PFSK-1 (cell line): ENCODE data around the gene MEGF10.

Experiments used
- FOXP2 ChIP-seq: optimal IDR thresholded peaks from 2 replicates; pipeline ENCODE3; 2011; ENCODE audit warnings: borderline replicate concordance, control low read depth, inconsistent platforms; ENCODE audit not compliant: insufficient read depth; ENCODE audit errors: extremely low read length, extremely low read depth
- POLR2AphosphoS5 ChIP-seq: IDR thresholded peaks from 2 replicates; pipeline ENCODE4 v1.6.1; 2012; ENCODE audit warnings: low read depth, mild to moderate bottlenecking, control low read depth, low read length, moderate library complexity
- REST ChIP-seq, 2 experiments: IDR thresholded peaks; 2 replicates each; pipeline versions ENCODE4 v1.6.1 to v1.8.0; 2011 to 2012; ENCODE audit warnings: low read depth in 2 of 2, low read length in 2 of 2, control low read depth in 1 of 2, inconsistent platforms in 1 of 2, mild to moderate bottlenecking in 1 of 2, moderate library complexity in 1 of 2; ENCODE audit not compliant: insufficient read depth in 1 of 2
- SIN3A ChIP-seq: IDR thresholded peaks from 2 replicates; pipeline ENCODE4 v1.6.1; 2012; ENCODE audit warnings: mild to moderate bottlenecking, low read length, moderate library complexity, borderline replicate concordance; ENCODE audit not compliant: insufficient read depth
- TAF1 ChIP-seq: IDR thresholded peaks from 2 replicates; pipeline ENCODE4 v1.6.1; 2012; ENCODE audit warnings: low read length, control low read depth, borderline replicate concordance; ENCODE audit not compliant: insufficient read depth

MEGF10 gene

DNA sequence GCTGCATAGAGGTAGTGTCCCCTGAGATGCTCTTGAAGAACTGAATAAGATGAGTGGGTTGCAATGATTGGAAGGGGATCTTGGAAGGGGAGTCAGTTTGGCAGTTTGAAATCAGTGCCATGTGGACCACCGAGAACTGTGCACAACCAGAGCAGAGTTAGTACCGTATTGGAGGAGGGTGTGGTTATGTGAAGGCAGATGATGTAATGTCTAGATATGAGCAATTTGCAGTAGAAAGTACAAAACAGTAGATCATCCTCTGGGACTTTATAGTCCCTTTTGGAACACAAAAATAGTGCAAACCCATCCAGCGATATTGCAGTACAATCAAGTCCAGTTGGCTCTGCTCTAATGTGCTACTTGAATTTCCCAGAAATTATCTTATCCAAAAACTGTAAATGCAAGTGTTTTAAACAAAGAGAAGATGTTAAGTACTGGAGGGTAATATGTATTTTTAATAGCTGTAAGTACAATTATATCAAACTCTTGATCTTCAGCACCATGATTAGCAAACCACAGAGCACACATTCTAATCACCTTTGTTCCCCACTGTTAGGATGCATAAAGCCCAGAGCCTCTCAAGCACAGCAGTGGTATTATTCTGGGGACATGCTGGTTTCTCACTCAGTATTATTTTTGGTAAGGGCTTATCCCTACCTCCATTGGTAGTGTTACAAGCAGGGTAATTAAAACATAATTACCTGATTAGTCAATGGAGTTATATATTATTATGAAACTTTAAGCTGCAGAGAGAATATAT, 41.5 kb downstream of the MEGF10 start:
- TF ChIP-seq FOXP2: no peak
- TF ChIP-seq SIN3A: no peak
- TF ChIP-seq TAF1: no peak
- TF ChIP-seq REST (IDR thresholded peaks at IDR 0.05; ENCODE audit: insufficient read depth in 1 of 2, low read depth in 2 of 2, low read length in 2 of 2): no peak
- no peak for TF ChIP-seq POLR2AphosphoS5

- no peak for TF ChIP-seq FOXP2
- TF ChIP-seq SIN3A: no peak
- no peak for TF ChIP-seq REST (IDR thresholded peaks at IDR 0.05; ENCODE audit: insufficient read depth in 1 of 2, low read depth in 2 of 2, low read length in 2 of 2)
- TF ChIP-seq POLR2AphosphoS5: no peak
- no peak for TF ChIP-seq TAF1
Measured at GRCh38 chr5:127333483-127333882, 42.9 kb downstream of the MEGF10 start.

- TF ChIP-seq REST (IDR thresholded peaks at IDR 0.05; ENCODE audit: insufficient read depth in 1 of 2, low read depth in 2 of 2, low read length in 2 of 2): no peak
Measured at GRCh38 chr5:127335381-127335780, 44.8 kb downstream of the MEGF10 start.

DNA sequence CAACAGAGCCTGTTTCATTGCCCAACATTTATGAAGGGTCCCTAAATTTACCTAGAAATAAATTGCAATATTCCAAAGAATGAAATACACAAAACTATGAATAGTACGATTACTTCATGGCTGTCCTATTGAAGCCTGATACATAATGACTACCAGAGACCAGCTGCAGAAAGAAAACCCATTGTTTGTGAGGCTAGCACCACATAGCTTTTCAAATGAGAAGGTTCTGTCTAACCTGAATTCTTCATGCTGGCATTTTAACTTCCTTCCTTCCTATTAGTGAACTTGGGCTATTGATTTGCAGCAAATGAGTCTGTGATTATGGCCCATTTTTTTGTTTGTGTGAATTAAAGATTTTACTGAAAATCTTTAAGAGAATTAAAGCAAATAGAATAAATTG, 47.3 kb downstream of the MEGF10 start:
- TF ChIP-seq REST (IDR thresholded peaks at IDR 0.05; ENCODE audit: insufficient read depth in 1 of 2, low read depth in 2 of 2, low read length in 2 of 2) (no peak), POLR2AphosphoS5 (no peak), SIN3A (no peak), TAF1 (no peak)

- TF ChIP-seq TAF1 (no peak), REST (IDR thresholded peaks at IDR 0.05; ENCODE audit: insufficient read depth in 1 of 2, low read depth in 2 of 2, low read length in 2 of 2) (no peak), POLR2AphosphoS5 (no peak), FOXP2 (no peak), SIN3A (no peak)
Measured at GRCh38 chr5:127338501-127338900, 47.9 kb downstream of the MEGF10 start.
